Anterior cingulate cortex (tissue), 58 donors: ENCODE data around the gene DAGLA.

Source experiments
- DNase-seq, 58 donors: peaks; one replicate each; lab custom pipeline; 2025; lab: John Stamatoyannopoulos, UW

DAGLA gene

GRCh38 chr11:61756452-61757212, 76.4 kb downstream of the DAGLA start:
- peak in 4 of 58 donors; percentile 29 to 71 (median 36) for DNase-seq

GRCh38 chr11:61757213-61757862, 77.1 kb downstream of the DAGLA start:
- DNase-seq: peak in 14 of 58 donors; percentile 23 to 66 (median 35)

- DNase-seq: peak in 52 of 58 donors; percentile 13 to 94 (median 76)
These were observed 80.8 kb downstream of the DAGLA start for GRCh38 chr11:61760946-61761345.

- peak in 6 of 58 donors; percentile 17 to 74 (median 51) for DNase-seq
These were observed 81.4 kb downstream of the DAGLA start for GRCh38 chr11:61761440-61762222.

- no peak for DNase-seq
These were observed 82.0 kb downstream of the DAGLA start for GRCh38 chr11:61762223-61762615.

GRCh38 chr11:61762798-61763197, 82.6 kb downstream of the DAGLA start:
- no peak for DNase-seq

GRCh38 chr11:61763930-61764605, 83.9 kb downstream of the DAGLA start:
- no peak for DNase-seq

GRCh38 chr11:61764606-61765260, 84.5 kb downstream of the DAGLA start:
- DNase-seq: peak in 1 of 58 donors; percentile 24

GRCh38 chr11:61765550-61766253, 85.5 kb downstream of the DAGLA start:
- DNase-seq: no peak

- no peak for DNase-seq
These were observed 86.2 kb downstream of the DAGLA start for GRCh38 chr11:61766353-61766841.

GRCh38 chr11:61768376-61769076, 88.3 kb downstream of the DAGLA start:
- no peak for DNase-seq

GRCh38 chr11:61769169-61769920, 89.2 kb downstream of the DAGLA start:
- no peak for DNase-seq

GRCh38 chr11:61769946-61770683, 89.9 kb downstream of the DAGLA start:
- DNase-seq: no peak

- no peak for DNase-seq
These were observed 91.2 kb downstream of the DAGLA start for GRCh38 chr11:61771195-61771894.

GRCh38 chr11:61771985-61772455, 91.8 kb downstream of the DAGLA start:
- DNase-seq: no peak

- DNase-seq: no peak
These were observed 93.2 kb downstream of the DAGLA start for GRCh38 chr11:61773356-61773755.
